Sciatic nerve (tissue), 2 donors: ENCODE measurements around the gene CXXC5. TPM values are rescaled to one million over a fixed set of nuclear protein-coding genes. Genes with fewer than 3 reads are reported as not detected.

ENCODE experiments used
- ATAC-seq: fragments of 200-7000 bp; cut with Tn5 transposase; one replicate; pipeline ENCODE4 v1.9.1; 2020; ENCODE audit warnings: mild to moderate bottlenecking, moderate library complexity
- DNase-seq: peaks from one replicate; pipeline ENCODE4 v3.0.0-alpha.2; 2020; ENCODE audit warnings: low spot score
- intact Hi-C: fragments of 100-400 bp; cut with DNase I; formaldehyde crosslinking; loops from one replicate; pipeline ENCODE4 v1.14.2; 2022
- total RNA-seq: library from RNA; stranded (reverse); fragmentation: NEBNext Ultra II Directional; extraction: Animal tissue kit (Norgen Biotek cat#: 25700); gene quantifications from one replicate; pipeline ENCODE4 v1.2.1, GENCODE V29; 2021
- donor health status: DM: no; HTN: no; CAD: no.
- donor health status: DM: no; HTN: no; CAD: no.

CXXC5 gene
- total RNA-seq, 1 donor from 2014 or later = 62.7 TPM

DNA sequence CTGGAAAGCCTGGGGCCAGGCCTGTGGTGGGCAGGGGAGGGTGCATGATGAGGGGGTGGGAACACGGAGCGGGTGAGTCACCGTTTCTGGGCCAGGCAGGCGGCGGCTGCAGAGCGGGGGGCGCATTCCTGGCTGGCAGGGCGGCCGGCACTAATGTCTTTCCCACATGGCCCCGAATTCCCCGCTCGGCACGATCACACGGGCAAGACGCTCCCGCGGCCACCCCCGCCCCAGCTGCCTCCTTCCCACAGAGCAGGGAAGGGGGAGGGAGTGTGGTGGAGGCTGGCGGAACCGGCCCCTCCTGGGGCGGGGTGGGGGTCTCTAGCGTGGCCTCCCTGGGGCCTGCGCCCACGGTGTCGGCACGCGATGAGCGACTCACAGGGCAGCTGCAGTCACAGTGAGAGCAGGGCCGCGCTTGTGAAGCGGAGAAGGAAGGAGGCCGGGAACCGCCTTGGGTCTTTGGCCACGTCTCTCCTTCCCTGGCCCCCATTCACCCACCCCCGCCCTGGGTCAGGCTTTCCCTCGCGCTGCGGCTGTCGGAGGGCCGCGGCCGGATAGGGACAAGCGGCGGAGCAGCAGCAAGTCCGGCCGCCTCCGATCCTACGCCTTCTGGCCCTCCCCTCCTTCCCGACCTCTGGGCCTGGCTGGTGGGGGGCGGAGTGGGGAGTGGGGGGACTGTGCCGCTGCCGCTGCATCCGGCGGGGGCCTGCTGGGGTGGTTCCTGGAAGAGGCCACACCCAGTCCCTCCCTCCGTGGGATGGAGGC lies 48.9 kb downstream of the CXXC5 start:
- DNase-seq = peak; percentile 89
- intact Hi-C loops = no loop called here

DNA sequence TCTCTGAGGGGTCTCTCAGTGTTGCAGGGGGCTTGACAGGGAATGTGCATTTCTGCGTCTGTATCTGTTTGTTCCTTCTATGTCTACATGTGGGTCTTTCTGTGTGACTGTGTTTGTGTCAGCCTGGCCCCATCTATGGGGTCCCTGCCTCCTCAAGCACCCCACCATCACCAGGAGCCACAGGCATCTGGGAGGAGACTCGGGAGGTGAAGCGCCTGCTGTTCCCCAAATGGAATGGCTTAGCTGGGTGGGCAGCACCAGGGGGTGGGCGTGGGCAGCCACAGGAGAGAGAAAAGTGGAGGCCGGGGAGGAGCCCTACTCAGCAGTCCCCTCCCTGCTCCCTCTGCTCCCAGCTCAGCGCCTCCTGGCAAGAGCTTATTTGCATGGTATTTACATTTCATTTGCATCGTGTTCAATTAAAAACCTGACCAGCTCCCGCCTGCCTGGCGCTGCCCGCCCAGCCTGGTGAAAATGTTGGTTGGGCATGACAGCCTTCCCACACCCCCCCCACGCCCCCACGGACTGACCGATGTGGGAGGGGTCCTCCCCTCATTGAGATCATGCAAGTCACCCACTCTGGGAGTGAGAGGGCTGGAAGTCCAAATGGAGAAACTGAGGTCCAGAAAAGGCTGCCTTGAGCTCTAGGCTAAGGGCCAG lies 50.5 kb downstream of the CXXC5 start:
- ATAC-seq (peak; percentile 52), DNase-seq (peak; percentile 89)
- intact Hi-C loops = no loop called here

More for the DNA sequence above, 48.9 kb downstream of the CXXC5 start:
- ATAC-seq = peak; percentile 90

DNA sequence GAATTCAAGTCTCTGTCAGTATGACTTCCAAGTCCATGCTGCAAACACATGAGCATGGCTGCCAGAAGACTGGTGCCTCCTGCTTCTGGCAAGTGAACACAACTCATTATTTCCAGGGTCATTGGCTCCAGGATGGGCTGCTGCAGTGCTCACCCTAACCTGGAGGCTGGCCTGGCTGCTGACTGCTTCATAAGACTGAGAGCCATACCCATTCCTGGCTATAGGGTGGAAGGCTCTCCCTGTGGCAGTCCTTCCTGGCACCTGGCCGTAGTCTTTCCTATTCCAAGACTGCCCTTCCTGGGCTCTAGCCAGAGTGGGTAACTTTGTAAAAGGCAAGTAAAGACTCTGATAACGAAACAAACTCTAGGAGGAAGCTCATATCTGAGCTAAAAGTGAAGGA lies 51.2 kb downstream of the CXXC5 start:
- DNase-seq = no peak
- no peak for ATAC-seq
- intact Hi-C loops = no loop called here

DNA sequence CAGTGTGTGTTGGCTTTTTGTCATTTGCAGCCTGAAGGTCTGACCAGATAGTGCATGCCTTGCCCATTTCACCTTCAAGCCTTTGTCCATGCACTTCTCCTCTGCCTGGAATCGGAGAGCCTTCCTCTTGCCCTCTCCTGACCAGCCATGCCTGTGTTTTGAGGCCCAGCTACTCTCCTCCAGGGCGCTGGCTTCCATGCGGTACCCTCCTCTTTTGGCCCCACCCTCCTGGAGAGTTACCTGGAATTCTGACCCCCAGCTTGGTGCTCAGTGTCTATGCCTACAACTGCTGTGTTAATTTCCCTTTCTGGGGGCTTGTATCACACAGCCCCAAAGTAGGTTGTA lies 52.5 kb downstream of the CXXC5 start:
- ATAC-seq (no peak), DNase-seq (no peak)
- intact Hi-C loops = loop anchor here (5.0 kb wide), 1 partner anchor 67 kb away; no protein-coding TSS in a partner anchor

DNA sequence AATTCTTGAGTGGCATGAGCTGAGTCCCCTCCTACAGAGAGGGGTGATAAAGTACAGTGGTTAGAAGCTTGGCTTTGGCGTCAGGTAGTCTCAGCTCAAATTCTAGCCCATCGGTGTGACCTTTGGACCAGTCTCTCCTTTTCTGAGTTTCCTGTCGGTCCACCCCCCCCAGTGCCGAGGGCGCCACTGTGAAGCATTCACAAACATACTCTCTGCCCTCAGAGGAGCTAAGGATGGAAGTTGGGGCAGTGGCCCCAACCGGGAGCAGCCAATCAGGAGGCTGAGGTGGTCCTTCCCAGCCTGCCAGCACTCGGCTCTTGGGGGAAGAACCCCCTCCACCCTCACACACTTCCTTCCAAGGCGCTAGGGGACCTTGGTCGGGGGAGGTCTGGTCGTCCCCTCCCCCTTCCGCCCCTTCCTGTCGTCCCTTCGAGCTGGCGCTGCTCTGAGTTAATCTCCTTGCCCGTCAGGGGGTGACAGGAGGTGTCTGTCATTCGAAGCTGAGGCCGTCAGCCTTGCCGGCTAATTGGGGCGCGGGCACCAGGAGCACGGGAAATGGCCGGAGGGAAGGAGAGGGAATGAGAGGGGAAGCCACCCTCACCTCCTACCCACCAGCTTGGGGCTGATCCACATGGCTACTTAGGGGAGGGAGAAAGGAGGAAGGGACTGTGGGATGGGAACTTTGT lies 53.0 kb downstream of the CXXC5 start:
- DNase-seq (no peak), ATAC-seq (no peak)
- intact Hi-C loops = loop anchor here (5.0 kb wide), 1 partner anchor 66 kb away; no protein-coding TSS in a partner anchor

DNA sequence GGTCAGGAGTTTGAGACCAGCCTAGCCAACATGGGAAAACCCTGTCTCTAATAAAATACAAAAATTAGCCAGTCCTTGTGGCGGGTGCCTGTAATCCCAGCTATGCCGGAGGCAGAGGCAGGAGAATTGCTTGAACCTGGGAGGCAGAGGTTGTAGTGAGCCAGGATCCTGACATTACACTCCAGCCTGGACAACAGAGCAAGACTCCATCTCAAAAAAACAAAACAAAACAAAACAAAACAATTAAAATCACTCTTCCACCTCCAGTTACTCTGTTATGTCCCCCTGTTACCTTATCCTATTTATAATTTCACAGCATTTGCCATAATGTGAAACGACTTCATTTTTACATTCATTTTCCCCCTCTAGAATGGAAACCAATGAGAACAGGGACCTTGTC lies 54.4 kb downstream of the CXXC5 start:
- DNase-seq = no peak
- no peak for ATAC-seq
- intact Hi-C loops = loop anchor here (5.0 kb wide), 1 partner anchor 65 kb away; no protein-coding TSS in a partner anchor

DNA sequence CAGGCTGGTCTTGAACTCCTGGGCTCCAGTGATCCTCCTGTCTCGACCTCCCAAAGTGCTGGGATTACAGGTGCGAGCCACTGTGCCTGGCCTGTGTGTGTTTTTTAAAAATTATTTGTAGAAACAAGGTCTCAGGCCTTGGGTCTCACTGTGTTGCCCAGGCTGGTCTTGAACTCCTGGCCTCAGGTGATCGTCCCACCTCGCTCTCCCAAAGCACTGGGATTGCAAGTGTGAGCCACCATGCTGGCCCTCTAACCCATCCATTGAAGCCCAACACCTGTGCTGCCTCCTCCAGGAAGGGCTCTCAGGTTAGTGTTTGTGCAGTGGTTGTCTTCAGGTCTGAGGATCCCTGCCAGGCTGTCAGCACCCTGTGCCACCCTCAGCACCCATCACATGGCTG lies 56.6 kb downstream of the CXXC5 start:
- DNase-seq (no peak), ATAC-seq (no peak)
- intact Hi-C loops = loop anchor here (5.0 kb wide), 1 partner anchor 63 kb away; no protein-coding TSS in a partner anchor

DNA sequence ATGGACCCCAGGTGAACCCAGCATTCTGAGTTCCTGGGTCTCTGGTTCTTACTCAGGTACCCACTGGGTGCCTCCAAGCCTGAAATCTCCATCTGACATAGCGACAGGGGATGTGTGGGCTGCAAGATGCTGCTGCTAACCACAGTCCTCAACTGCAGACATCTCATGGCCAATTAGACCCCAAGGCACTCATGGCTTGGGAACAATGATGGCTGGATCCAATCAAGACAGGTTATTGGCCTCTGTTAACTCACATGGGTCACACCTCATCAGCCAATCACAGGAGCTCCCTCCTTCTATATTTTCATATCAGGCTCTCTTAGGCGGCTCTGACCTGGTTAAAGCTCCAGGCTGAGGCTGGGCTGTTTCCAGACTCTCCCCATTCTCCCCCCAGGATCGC lies 57.0 kb downstream of the CXXC5 start:
- intact Hi-C loops = no loop called here
- no peak for DNase-seq
- no peak for ATAC-seq

DNA sequence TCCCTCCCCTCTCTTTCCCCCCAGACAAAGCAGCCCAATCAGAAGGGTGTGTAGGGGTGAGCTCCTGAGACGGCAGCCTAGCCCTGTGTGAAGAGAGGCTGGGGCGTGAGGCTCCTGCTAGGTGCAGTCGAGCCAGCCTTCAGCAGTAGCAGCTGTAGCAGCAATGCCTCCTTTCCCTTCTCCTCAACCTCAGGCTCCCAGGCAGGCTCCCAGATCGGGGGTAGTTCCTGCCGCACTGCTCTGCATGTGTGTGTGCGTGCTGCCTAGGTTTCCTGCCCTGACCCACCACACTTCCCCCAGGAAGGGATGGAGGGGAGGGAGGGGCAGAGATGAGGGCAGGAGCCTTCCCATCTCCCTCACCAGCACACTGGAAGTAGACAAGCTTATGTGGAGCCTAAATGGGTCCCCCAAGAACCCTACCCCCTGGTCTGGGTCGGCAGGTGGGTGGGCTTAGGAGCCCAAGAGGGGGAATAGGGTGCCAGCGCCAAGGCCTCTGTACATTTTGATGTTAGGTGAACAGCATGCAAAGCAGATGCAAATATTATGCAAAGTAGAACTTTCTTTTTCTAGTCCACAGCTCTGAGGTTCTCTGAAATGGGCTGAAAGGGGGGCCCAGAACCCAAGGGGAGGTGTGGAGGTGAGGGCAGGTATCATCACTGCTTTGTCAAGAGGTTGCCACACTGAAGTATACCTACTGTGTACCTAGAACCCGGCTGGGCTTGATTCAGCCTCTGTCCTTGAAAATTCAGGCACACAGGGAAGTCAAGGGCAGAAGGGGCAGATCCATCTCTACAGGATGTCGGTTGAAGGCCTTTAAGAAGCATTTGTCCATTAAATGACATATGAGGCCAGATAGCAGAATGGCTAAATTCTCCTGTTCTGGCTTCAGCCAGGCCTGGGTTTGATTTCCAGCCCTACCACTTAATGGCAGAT lies 57.8 kb downstream of the CXXC5 start:
- ATAC-seq (no peak), DNase-seq (no peak)
- intact Hi-C loops = no loop called here

DNA sequence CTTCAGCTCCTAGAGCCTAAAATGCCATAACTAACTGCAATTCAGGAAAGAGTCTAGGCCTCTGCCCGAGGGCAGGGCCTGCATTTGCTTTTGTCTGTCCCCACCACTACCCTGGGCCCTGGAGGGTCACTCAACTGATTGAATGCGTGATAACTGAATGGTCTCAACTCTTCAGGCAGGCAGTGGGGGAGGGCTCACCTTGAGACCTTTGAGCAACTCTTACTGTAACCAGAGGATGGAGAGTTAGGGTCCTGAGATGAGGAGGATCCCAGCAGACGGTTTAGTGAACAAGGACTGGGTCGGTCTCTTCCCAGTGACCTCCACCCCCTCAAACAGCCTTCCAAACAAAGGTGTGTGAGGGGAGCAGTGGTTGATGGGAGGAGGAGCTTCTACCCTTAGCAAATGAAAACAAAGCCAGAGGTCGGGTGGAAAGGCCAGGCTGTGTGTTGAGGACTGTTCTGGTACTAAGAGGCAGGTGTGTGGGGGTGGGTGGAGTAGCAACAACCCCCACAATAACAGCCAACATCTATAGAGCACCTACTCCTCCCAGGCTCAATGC lies 59.4 kb downstream of the CXXC5 start:
- intact Hi-C loops = no loop called here
- ATAC-seq = no peak
- no peak for DNase-seq

DNA sequence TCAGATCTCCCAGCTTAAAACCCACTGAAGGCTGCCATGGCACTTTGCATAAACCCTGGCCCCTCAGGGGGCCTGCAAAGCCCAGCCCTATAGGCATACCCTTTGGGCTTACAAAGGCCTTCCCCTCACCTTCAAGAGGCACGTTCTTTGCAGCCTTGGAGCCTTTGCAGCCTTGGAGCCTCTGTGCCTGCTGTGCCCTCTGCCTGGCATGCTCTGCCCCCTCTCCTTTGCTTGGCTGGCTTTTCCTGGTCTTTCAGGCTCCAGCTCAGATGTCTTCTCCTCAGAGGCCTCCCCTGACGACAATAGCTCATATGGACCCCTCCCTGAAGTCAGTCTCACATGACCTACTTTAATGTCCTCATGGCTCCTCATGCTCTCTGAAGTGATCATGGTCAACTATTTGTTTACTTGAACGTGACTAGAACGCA lies 60.3 kb downstream of the CXXC5 start:
- intact Hi-C loops = no loop called here
- ATAC-seq (no peak), DNase-seq (no peak)

DNA sequence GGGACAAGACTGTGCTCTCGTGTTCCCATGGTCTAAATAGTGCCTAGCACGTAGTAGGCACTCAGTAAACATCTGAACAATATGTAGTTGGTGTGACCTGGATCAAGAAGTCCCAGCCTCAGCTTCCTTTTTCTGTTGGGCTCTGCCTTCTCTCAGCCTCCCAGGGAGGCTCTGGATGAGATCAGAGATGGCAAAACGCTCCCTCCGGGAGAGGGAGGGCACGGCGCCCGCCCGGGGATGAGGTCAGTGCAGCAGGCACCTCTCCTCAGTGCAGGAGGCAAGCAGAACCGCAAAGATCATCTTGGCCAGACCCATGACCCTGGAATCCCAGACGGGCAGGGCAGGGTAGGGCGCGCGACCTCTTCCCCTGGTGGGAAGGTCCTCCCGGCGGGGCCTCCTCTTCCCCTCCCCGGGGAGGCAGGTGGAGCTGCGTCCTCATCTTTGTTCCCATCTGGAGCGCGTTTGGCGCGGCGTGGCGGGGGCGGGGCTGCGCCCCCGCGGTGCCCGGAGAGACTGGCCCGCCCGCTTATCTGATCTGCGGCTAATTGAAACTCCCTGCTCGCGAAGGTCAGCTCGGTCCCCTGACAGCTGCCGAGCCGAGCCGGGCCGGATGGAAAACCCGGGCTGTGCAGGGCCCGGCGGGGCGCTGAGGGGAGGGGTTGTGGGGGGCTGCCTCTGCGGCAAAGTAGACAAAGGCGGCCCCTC lies 60.9 kb downstream of the CXXC5 start:
- intact Hi-C loops = no loop called here
- ATAC-seq (peak; percentile 69), DNase-seq (peak; percentile 70)

DNA sequence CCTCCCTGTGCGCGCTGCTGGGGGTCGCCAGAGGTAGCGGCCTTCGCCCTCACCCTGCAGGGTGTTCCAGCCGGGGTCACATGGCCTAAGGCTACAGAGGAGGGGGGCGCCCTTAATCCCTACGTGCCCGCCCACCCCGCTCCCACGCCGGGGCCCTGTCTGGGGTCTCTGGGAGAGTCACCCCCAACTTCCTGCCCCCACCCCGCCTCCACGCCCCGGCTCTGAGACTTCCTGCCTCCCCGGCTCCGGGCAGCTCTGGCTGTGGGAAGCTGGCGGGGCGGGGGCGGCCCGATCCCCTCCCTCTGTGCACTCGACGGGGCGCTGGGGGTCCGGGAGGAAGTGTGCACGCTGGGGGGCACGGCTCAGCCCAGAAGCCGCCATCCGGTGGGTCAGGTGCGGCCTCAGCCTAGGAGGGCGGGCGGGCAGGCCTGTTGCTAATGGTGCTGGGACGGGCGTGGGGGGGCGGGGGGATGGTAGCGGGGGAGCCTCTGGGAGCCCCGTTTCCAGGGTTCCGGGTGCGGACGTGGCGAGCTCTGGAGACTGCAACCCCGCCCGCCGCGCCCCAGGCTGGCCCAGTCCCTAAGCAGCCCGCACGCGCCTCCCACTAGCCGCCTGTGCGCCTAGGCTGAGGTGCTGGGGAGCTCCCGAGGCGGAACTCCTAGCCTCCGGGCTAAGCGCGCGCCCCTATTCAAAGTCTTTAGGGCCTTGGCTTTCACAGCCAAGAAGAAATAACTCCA lies 61.6 kb downstream of the CXXC5 start:
- intact Hi-C loops = no loop called here
- DNase-seq (peak; percentile 69), ATAC-seq (peak; percentile 52)

DNA sequence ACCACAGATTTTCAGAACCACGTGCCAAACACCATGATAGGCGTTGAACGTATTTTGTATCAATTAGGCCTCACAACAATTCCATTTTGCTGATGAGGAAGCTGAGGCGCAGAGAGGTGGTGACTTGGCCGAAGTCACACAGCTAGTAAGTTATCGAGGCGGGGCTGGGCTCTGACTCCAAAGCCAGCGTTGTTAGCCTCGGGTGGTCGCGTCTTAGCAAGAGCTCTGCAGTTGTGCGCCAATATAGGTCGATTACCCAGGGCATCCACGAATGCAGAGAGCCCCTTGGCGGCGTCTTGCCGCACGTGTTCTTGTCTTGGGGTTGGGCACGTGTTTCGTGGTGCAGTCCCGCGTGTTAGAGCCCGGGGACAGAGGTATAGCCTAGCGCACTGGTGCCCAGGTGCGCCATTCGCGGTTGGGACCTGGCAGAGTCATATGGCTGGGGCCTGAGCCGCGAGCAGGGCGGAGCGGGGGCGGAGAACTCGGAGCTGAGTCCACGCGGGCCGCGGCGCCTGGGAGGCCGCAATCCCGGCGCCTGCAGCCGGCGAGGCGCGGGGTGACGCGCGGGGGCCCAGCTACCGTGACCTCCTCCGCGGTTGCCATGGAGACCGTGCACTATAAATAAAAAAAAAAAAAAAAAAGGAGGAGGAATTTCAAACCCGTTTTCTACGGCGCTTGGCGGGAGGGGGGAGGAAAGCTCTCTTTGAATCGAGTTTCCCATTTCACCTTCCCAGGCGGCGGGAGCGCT lies 62.3 kb downstream of the CXXC5 start:
- peak; percentile 41 for ATAC-seq
- DNase-seq = peak; percentile 73
- intact Hi-C loops = no loop called here

DNA sequence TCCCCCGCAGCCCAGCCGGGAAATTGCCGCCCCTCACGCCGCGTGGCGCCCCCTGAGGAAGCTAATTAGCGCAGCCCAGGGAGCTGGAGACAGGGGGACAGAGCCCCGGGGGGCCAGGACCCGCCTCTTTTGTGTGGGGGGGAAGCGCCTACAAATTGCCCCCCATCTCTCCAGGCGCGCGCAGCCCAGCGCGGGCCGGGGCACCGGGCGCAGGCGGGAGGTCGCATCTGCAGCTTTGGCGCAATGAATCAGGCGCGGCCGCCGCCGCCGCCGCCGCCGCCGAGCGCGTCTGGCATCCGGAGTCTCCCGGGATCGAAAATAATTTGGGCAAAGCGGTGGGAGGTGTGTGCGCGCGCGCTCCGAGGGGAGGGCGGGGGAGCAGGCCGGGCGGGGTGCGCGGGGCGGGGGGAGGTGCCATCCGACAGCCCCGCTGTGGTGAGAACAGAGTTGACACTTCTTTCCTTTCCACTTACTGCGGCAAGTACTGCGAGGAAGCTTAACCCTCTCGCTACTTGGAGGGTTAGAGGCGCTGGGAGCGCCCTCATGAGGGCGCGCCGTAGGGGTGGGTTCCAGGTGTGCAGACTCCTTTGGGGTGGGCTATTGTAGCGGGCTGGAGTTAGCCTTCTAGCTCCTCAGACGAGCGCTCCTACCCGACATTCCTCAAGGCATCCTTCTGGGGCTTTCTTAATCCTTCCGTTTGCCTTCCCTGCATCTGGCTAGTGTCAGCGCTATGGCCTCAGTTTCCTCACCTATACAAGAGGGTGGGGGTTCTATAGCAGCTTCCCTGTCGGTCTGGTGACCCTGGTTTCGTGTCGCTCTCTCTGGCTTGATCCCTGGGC lies 63.1 kb downstream of the CXXC5 start:
- peak; percentile 64 for DNase-seq
- intact Hi-C loops = no loop called here
- peak; percentile 6 for ATAC-seq

DNA sequence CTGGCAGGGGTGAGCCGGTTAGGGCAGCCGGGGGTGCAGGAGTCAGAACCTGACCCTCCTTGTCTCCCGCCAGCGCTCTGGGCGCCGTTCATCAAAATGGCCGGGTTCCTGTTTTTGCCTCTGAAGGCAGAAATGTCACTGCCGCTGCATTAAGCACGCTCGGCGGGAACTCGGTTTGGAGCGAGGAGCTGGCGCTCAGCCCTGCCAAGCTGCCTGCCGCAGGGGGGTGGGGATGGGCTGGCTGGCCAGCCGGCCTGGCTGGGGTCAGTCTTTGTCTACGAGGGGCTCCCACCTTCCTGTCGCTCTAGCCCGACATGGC lies 63.7 kb downstream of the CXXC5 start:
- no peak for ATAC-seq
- intact Hi-C loops = no loop called here
- DNase-seq = peak; percentile 68
